Stimulated activated CD8-positive, alpha-beta memory T cell treated with anti-CD3 and anti-CD28 coated beads, Interleukin-4, amount 100 ng/mL, for 4 hours (primary cell): ENCODE results near the gene EFNA5.

ENCODE experiments used
- DNase-seq, 2 donors: peaks; one replicate each; pipeline ENCODE4 v3.0.0-alpha.2; 2020; ENCODE audit warnings: low read depth in 2 of 2, low spot score in 1 of 2

EFNA5 gene

DNA sequence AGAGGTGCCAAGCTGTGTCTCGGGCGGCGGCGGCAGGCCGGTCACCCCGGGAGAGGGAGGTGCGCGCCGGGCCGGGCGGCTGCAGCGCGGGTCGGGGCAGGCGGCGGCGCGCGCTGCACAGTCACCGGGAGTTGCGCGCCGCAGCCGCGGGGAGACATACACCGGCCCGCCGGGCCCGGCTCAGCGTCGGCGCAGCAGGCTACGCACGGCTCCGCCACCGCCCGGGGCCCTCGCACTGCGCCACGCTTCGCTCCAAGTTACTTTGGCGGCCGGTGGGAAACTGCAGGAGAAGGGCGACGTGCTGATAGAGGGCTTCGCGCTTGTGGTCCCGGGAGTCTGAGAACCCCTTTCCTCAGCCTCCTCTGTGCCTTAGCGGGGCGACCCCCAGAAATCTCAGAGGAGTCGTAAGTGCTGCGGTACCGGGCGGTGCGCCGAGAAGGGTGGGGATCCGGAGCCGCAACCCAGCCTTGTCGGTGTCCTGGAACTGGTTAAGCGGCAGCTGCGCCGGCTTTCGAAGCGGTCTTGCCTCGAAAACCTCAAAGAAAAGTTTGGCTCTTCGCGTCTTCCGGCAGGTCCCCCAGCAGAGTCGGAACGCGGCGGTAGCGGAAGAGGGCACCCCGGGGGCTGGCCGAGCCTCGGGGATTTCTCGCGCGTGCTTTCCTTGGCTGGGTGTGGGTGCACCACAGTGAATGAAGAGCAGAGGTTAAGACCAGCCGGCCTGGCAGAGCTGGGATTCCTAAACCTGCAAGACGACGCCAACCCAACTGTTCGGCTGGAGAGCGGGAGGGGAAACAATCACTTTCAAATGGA is at the start of gene EFNA5:
TSS of gene EFNA5 (minus strand) at position 6 of the 810 bp plus-strand sequence.
- no peak for DNase-seq

DNA sequence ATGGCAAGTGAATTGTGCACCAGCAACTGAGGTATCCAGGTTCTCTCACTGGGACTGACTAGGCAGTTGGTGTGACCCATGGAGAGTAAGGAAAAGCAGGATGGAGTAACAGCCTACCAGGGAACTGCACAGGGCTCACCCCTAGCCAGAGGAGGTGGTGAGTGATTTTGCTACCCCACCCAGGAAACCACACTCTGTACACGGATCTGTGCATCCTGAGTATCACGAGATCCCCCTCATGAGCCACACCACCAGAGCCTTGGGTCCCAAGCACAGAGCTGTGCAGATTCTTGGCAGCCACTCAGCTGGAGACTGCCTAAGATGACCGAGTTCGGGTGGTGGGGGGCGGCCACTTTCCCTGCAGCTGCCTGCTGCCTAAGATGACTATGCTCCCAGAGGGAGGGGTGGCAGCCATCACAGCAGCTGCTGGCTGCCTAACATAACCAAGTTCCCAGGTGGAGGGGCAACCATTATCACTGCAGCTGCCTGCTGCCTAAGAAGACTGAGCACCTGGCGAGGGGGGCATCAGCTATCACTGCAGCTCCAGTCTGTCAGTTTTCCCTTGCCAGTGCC is 48.4 kb upstream of the EFNA5 start:
- no peak for DNase-seq

DNA sequence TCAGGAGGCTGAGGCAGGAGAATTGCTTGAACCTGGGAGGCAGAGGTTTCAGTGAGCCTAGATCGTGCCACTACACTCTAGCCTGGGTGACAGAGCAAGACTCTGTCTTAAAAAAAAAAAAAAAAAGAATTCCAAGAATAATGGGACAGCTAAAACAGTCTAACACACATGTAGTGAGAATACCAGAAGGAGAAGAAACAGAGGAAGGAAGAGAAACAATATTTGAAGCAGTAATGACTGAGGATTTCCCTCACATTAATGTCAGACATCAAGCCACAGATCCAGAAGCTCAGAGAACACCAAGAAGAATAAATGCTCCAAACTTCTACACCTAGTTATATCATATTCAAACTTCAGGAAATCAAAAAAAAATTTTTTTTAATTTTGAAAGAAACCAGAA is 47.1 kb upstream of the EFNA5 start:
- no peak for DNase-seq

DNA sequence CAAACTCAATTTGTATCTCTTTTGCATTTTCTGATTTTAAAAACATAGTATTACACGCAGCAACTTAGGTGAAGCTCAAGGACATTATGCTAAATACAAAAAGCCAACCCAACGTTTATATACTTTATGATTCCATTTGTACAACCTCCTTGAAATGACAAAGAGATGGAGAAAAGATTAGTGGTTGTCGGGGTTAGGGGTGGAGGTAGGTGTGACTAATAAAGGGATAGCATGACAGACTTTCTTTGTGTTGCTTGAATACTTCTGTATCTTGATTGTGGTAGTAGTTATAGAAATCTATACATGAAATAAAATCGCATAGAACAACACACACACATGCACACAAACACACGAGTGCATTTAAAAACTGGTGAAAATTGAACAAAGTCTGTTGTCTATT is 42.5 kb upstream of the EFNA5 start:
- no peak for DNase-seq

- no peak for DNase-seq
These were observed 41.7 kb upstream of the EFNA5 start for GRCh38 chr5:107712359-107712870.

GRCh38 chr5:107705402-107706014 is 34.8 kb upstream of the EFNA5 start:
- no peak for DNase-seq

- DNase-seq, result no peak
These were observed 34.1 kb upstream of the EFNA5 start for GRCh38 chr5:107704681-107705401.

DNA sequence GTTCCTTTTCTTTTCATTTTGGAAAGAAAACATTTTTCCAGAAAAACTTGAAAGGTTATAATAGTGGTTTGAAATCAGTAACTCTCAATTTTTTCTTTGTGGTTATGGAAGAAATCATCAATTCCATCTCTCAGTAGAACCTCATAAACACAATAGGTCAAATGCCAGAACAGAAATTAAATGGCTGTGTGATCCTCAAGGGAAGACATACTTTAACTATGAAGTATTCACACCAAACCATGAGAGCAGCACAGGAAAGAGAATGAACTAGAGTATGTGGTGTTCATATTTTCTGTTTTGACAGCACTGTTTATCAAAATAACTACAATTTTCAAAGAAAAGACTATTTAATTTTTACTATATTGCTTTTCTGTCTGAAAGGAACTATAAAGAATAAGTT is 29.7 kb upstream of the EFNA5 start:
- DNase-seq, result no peak

DNA sequence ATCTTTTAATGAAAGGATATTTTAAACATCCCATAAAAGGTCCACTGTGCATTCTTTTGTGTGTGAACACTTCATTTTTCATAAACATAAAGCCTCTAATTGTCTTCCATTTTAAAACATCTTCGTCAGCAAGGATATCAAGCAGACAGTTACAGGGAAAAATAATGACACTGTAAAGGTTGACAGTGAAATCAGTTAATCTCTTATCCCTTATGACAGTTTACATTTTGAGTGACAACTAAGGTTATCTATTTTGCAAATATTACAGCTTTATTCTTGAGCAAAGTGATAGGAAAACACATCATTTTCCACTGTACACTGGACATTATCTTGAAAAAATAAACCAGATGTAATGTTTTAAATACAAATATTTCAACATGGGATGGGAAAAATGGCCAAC is 28.7 kb upstream of the EFNA5 start:
- DNase-seq, result no peak

- no peak for DNase-seq
These were observed 27.5 kb upstream of the EFNA5 start for GRCh38 chr5:107698286-107698685.

DNA sequence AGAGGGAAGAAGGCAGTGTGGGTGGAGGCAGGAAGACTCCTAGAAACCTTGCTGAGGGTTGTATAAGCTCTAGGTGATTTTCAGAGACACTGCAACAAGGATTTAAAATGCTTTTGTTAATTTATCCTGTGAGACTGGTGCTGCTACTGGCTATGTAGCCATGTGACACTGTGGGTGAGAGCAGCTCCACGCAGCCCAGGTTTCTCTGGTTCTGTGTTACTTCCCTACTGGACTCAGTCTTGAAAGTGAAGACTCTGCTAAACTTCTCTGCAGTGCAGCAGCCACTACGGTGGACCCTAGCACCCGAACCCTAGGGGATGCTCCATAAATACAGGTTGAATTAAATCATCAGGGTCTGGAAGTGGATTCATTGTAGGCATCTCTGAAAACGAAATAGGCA is 25.8 kb upstream of the EFNA5 start:
- DNase-seq, result no peak

DNA sequence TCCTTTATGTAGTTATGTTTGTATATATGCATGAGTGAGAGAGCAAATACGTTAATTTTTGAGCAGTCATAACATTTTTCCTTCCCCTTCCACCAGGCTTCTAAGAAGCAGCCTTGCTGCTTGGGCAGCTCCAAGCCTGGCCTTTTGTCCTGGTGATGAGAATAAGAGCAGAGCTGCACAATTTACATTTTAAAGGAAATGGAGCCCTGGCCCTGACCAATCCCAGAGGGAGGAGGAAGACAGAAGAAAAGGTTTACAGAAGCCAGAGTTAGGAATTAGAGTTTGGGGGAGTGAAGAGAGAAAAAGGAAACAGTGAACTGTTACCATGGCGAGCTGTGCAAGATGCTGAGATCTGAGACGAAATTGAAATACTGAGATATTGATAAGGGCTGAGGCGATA is 25.3 kb upstream of the EFNA5 start:
- no peak for DNase-seq

- no peak for DNase-seq
These were observed 17.2 kb upstream of the EFNA5 start for GRCh38 chr5:107687937-107688336.

- DNase-seq, result no peak
These were observed 16.7 kb upstream of the EFNA5 start for GRCh38 chr5:107687404-107687803.

GRCh38 chr5:107682533-107682932 is 11.8 kb upstream of the EFNA5 start:
- DNase-seq, result no peak

DNA sequence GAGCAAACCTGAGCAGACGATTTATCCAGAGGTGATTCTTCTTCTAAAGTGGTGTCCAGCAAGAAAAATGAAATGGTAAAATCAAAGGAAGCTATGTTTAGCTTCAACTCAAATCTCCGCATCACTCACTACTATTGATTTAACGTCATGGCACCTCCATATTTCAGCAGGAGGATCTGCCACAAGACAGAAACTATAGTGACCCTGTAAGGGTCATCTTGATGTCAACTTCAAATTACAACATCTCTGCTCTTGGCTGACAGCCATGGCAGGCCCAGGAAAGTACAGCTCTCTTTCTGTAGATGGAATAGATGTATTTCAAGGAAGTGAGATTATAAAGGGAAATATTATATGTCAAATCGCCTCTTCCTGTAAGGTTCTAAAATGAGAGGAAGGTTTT is 10.1 kb upstream of the EFNA5 start:
- no peak for DNase-seq

- DNase-seq, result no peak
These were observed 9.4 kb upstream of the EFNA5 start for GRCh38 chr5:107680099-107680498.

- no peak for DNase-seq
These were observed 6.0 kb upstream of the EFNA5 start for GRCh38 chr5:107676702-107677101.

GRCh38 chr5:107675201-107675600 is 4.5 kb upstream of the EFNA5 start:
- no peak for DNase-seq

GRCh38 chr5:107674655-107675054 is 3.9 kb upstream of the EFNA5 start:
- DNase-seq, result no peak

GRCh38 chr5:107673368-107674136 is 2.8 kb upstream of the EFNA5 start:
- peak; percentile 37 to 43 for DNase-seq
